Neural cell (in vitro differentiated cells): ENCODE measurements around the gene DGKA. TPM values are rescaled to one million over a fixed set of nuclear protein-coding genes. Genes with fewer than 3 reads are reported as not detected.

Experiments used
- H2AFZ ChIP-seq: fragments of 200-600, 300-800 bp; sonication (generic), shearing (Covaris generic); 2 replicates; pipeline ENCODE4 v1.6.0; 2014; ENCODE audit warnings: low read depth, mild to moderate bottlenecking, antibody characterized with exemption, low read length, moderate library complexity
- H3F3A ChIP-seq: fragments of 200-600 bp; shearing (Covaris generic); 2 replicates; pipeline ENCODE4 v1.6.1; 2016; ENCODE audit warnings: mild to moderate bottlenecking, moderate library complexity, mixed read lengths, antibody characterized with exemption, low read length; ENCODE audit not compliant: insufficient read depth, poor library complexity, severe bottlenecking
- H3K27ac ChIP-seq: fragments of 200-600, 300-800 bp; sonication (generic), shearing (Covaris generic); 2 replicates; pipeline ENCODE4 v1.5.1; 2014; ENCODE audit warnings: mild to moderate bottlenecking, low read length, moderate library complexity
- H3K27me3 ChIP-seq: fragments of 300-800, 200-600 bp; sonication (generic), shearing (Covaris generic); 2 replicates; pipeline ENCODE4 v1.6.0; 2014; ENCODE audit warnings: mild to moderate bottlenecking, low read depth, low read length, moderate library complexity; ENCODE audit not compliant: insufficient read depth
- H3K36me3 ChIP-seq: fragments of 300-800, 200-600 bp; sonication (generic), shearing (Covaris generic); 2 replicates; pipeline ENCODE4 v1.5.1; 2014; ENCODE audit warnings: mild to moderate bottlenecking, antibody characterized with exemption, low read length, moderate library complexity; ENCODE audit not compliant: insufficient read depth
- H3K4me2 ChIP-seq: fragments of 300-800, 200-600 bp; sonication (generic), shearing (Covaris generic); 2 replicates; pipeline ENCODE4 v1.6.0; 2014; ENCODE audit warnings: mild to moderate bottlenecking, low read length
- H3K4me3 ChIP-seq: fragments of 300-800, 200-600 bp; sonication (generic), shearing (Covaris generic); 2 replicates; pipeline ENCODE4 v1.5.1; 2014; ENCODE audit warnings: mild to moderate bottlenecking, low read length, moderate library complexity
- H3K79me2 ChIP-seq: fragments of 200-600 bp; shearing (Covaris generic); replicated peaks from 2 replicates; pipeline ENCODE4 v1.6.0; 2014; ENCODE audit warnings: mild to moderate bottlenecking, low read length, moderate library complexity; ENCODE audit not compliant: insufficient read depth
- H3K9ac ChIP-seq: fragments of 300-800, 200-600 bp; sonication (generic), shearing (Covaris generic); 2 replicates; pipeline ENCODE4 v1.6.1; 2016; ENCODE audit warnings: mild to moderate bottlenecking, low read length, mixed read lengths
- H3K9me2 ChIP-seq: fragments of 200-600 bp; shearing (Covaris generic); 2 replicates; pipeline ENCODE4 v1.6.1; 2016; ENCODE audit warnings: mild to moderate bottlenecking, low read length, mixed read lengths; ENCODE audit not compliant: insufficient read depth
- H3K9me3 ChIP-seq: fragments of 200-600, 300-800 bp; sonication (generic), shearing (Covaris generic); 2 replicates; pipeline ENCODE4 v1.6.1; 2016; ENCODE audit warnings: mild to moderate bottlenecking, mixed run types, low read length, moderate library complexity, mixed read lengths
- H4K20me1 ChIP-seq: fragments of 200-600 bp; shearing (Covaris generic); 2 replicates; pipeline ENCODE4 v1.6.1; 2016; ENCODE audit warnings: mild to moderate bottlenecking, mixed run types; ENCODE audit not compliant: insufficient read depth
- EP300 ChIP-seq: fragments of 450-650 bp; conservative IDR thresholded peaks from 2 replicates; pipeline ENCODE4 v1.6.1; 2014; ENCODE audit warnings: antibody characterized with exemption, mild to moderate bottlenecking, moderate library complexity; ENCODE audit not compliant: poor library complexity, severe bottlenecking
- EZH2 ChIP-seq: fragments of 200-600, 300-800 bp; shearing (Covaris generic), sonication (generic); IDR thresholded peaks from 2 replicates; pipeline ENCODE4 v1.6.1; 2014; ENCODE audit warnings: antibody characterized with exemption, low read length, borderline replicate concordance, mild to moderate bottlenecking; ENCODE audit not compliant: insufficient read depth, poor library complexity, severe bottlenecking
- MXI1 ChIP-seq: fragments of 450-650 bp; conservative IDR thresholded peaks from 2 replicates; pipeline ENCODE4 v1.6.1; 2014; ENCODE audit warnings: antibody characterized with exemption, mild to moderate bottlenecking; ENCODE audit not compliant: poor library complexity, severe bottlenecking
- POLR2AphosphoS5 ChIP-seq: IDR thresholded peaks from 2 replicates; pipeline ENCODE4 v1.6.1; 2012
- RAD21 ChIP-seq: fragments of 450-650 bp; conservative IDR thresholded peaks from 2 replicates; pipeline ENCODE4 v1.6.1; 2014; ENCODE audit warnings: antibody characterized with exemption, mild to moderate bottlenecking, moderate library complexity
- SMC3 ChIP-seq: fragments of 450-650 bp; conservative IDR thresholded peaks from 2 replicates; pipeline ENCODE4 v1.6.1; 2014; ENCODE audit warnings: antibody characterized with exemption, mild to moderate bottlenecking, moderate library complexity; ENCODE audit not compliant: poor library complexity
- TAF1 ChIP-seq: IDR thresholded peaks from 2 replicates; pipeline ENCODE4 v1.6.1; 2012; ENCODE audit warnings: low read depth
- polyA minus RNA-seq: library from RNA; depleted of rRNA, polyadenylated mRNA; stranded (reverse); fragments of >200 nt; gene quantifications from 2 replicates; pipeline ENCODE4 v1.2.3, GENCODE V29; 2014
- polyA plus RNA-seq: library from polyadenylated mRNA; depleted of rRNA; stranded (reverse); fragments of >200 nt; gene quantifications from 2 replicates; pipeline ENCODE4 v1.2.3, GENCODE V29; 2014
- TF ChIP-seq, protein P1 (sequence below): fragments of 450-650 bp; IDR thresholded peaks from 2 replicates; pipeline ENCODE4 v1.5.1; 2014; ENCODE audit warnings: antibody characterized with exemption, mild to moderate bottlenecking, moderate library complexity; ENCODE audit not compliant: poor library complexity, severe bottlenecking
- TF ChIP-seq, protein P2 (sequence below): IDR thresholded peaks from 2 replicates; pipeline ENCODE4 v1.6.1; 2012; ENCODE audit warnings: borderline replicate concordance

The DGKA gene
- polyA plus RNA-seq (1.1 and 1.2 TPM in 2 replicates), polyA minus RNA-seq (2.8 and 2.9 TPM in 2 replicates)

DNA sequence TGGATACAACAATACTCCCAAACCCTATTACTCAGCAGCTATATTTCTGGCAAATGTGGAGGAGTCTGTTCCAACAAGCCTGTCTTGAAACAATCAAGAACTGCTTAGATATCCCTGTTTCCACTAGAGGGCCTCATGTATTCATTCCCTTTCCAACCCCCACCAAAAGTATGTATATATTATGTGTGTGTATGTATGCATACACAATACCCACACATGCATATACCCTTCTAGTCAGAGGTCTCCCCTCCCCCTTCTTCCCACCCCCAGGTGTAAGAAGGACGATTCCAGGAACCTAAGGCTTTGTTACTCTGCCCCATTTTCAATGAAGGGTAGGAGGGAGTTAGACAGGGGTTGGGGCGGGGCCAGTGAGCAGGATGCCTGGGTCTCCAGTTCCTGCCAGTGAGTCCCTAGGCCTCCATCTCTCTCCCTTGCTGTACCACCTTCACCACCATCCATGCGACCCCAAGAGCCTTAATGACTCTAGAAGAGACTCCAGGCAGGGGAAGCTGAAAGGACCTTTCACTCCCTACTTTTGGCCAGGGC, at the start of gene DGKA:
Gene DGKA, plus strand, starts transcription at position 392 of the 546 bp plus-strand sequence. CDS start 5,342 bp downstream, outside the sequence.
- Histone ChIP-seq H3K9me3 (no peaks in the 10 kb centered on the region), H4K20me1 (no peaks in the 10 kb centered on the region), H3K9ac (peak within 1 kb of the TSS; percentile 55), H3K4me3 (peak within 1 kb of the TSS; percentile 67), H3K79me2 (peaks cover 14% of the 10 kb centered on the region), H3K4me2 (peak within 1 kb of the TSS; percentile 53), H3K36me3 (no peaks in the 10 kb centered on the region), H2AFZ (peak within 1 kb of the TSS; percentile 2), H3F3A (no peaks in the 10 kb centered on the region), H3K9me2 (no peaks in the 10 kb centered on the region), H3K27ac (no peak within 1 kb of the TSS), H3K27me3 (peaks cover 40% of the 10 kb centered on the region)
- TF ChIP-seq, protein P1, sequence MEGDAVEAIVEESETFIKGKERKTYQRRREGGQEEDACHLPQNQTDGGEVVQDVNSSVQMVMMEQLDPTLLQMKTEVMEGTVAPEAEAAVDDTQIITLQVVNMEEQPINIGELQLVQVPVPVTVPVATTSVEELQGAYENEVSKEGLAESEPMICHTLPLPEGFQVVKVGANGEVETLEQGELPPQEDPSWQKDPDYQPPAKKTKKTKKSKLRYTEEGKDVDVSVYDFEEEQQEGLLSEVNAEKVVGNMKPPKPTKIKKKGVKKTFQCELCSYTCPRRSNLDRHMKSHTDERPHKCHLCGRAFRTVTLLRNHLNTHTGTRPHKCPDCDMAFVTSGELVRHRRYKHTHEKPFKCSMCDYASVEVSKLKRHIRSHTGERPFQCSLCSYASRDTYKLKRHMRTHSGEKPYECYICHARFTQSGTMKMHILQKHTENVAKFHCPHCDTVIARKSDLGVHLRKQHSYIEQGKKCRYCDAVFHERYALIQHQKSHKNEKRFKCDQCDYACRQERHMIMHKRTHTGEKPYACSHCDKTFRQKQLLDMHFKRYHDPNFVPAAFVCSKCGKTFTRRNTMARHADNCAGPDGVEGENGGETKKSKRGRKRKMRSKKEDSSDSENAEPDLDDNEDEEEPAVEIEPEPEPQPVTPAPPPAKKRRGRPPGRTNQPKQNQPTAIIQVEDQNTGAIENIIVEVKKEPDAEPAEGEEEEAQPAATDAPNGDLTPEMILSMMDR = peak; percentile 68
- no peak for TF ChIP-seq TAF1
- no peak for TF ChIP-seq EP300
- peak; percentile 55 for TF ChIP-seq RAD21
- TF ChIP-seq, protein P2, sequence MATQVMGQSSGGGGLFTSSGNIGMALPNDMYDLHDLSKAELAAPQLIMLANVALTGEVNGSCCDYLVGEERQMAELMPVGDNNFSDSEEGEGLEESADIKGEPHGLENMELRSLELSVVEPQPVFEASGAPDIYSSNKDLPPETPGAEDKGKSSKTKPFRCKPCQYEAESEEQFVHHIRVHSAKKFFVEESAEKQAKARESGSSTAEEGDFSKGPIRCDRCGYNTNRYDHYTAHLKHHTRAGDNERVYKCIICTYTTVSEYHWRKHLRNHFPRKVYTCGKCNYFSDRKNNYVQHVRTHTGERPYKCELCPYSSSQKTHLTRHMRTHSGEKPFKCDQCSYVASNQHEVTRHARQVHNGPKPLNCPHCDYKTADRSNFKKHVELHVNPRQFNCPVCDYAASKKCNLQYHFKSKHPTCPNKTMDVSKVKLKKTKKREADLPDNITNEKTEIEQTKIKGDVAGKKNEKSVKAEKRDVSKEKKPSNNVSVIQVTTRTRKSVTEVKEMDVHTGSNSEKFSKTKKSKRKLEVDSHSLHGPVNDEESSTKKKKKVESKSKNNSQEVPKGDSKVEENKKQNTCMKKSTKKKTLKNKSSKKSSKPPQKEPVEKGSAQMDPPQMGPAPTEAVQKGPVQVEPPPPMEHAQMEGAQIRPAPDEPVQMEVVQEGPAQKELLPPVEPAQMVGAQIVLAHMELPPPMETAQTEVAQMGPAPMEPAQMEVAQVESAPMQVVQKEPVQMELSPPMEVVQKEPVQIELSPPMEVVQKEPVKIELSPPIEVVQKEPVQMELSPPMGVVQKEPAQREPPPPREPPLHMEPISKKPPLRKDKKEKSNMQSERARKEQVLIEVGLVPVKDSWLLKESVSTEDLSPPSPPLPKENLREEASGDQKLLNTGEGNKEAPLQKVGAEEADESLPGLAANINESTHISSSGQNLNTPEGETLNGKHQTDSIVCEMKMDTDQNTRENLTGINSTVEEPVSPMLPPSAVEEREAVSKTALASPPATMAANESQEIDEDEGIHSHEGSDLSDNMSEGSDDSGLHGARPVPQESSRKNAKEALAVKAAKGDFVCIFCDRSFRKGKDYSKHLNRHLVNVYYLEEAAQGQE = no peak
- no peak for TF ChIP-seq POLR2AphosphoS5
- TF ChIP-seq SMC3 = peak; percentile 59
- no peak for TF ChIP-seq EZH2
- TF ChIP-seq MXI1 = no peak

DNA sequence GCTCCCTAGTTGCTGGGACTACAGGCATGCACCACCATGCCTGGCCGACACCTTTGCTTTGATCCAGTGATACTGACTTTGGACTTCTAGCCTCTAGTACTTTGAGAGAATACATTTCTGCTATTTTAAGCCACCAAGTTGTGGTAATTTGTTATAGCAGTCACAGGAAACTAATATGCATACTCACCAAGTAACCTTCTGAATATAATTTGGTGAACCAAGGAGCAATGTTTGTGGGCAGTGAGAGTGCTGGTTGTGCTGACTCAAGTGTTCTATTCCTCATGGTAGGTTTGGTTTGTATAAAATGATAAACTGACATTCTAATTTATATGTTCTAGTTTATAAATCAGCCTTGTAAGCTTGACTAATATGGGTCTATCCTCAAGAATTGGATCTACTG, 45.8 kb upstream of the DGKA start:
- Histone ChIP-seq H3K9me2 (no peaks in the 10 kb centered on the region), H3K9me3 (no peaks in the 10 kb centered on the region), H3K36me3 (no peaks in the 10 kb centered on the region), H3K79me2 (no peaks in the 10 kb centered on the region), H3K27me3 (no peaks in the 10 kb centered on the region), H3F3A (no peaks in the 10 kb centered on the region), H3K4me3 (no peak overlapping the region), H2AFZ (no peak overlapping the region), H4K20me1 (no peaks in the 10 kb centered on the region), H3K9ac (no peak overlapping the region), H3K27ac (no peak overlapping the region), H3K4me2 (no peak overlapping the region)
- TF ChIP-seq TAF1 = no peak
- TF ChIP-seq RAD21 = no peak
- TF ChIP-seq EZH2 = no peak
